Gastrocnemius medialis (tissue), 4 donors: ENCODE results near the gene PPARA. TPM values are rescaled to one million over a fixed set of nuclear protein-coding genes. Genes with fewer than 3 reads are reported as not detected.

Experiments
- ATAC-seq, 2 donors: fragments of 150-250 bp; one replicate each; pipeline ENCODE4 v1.9.1; 2016
- DNase-seq, 2 donors: peaks; one replicate each; pipeline ENCODE4 v3.0.0-alpha.2; 2019
- H3K27ac ChIP-seq, 4 donors: fragments of 200-600 bp; sonication (generic); 1 replicate in 1 of 4; 2 replicates in 3 of 4; pipeline ENCODE4 v1.5.1; 2016 to 2018; ENCODE audit warnings: mild to moderate bottlenecking in 2 of 4, moderate library complexity in 1 of 4
- H3K27me3 ChIP-seq, 3 donors: fragments of 200-600 bp; sonication (generic) in 2 of 3; 1 replicate in 1 of 3; 2 replicates in 2 of 3; pipeline versions ENCODE4 v1.5.1 to v1.6.0; 2016 to 2019; ENCODE audit warnings: mild to moderate bottlenecking in 1 of 3, moderate library complexity in 1 of 3
- H3K36me3 ChIP-seq, 2 donors: fragments of 200-600 bp; sonication (generic) in 1 of 2; one replicate each; pipeline ENCODE4 v1.5.1; 2017 to 2018
- H3K4me1 ChIP-seq, 2 donors: fragments of 200-600 bp; sonication (generic) in 1 of 2; one replicate each; pipeline ENCODE4 v1.5.1; 2016 to 2017; ENCODE audit warnings: mild to moderate bottlenecking in 2 of 2
- H3K4me3 ChIP-seq, 4 donors: fragments of 200-600 bp; sonication (generic) in 3 of 4; 1 replicate in 1 of 4; 2 replicates in 3 of 4; pipeline ENCODE4 v1.5.1; 2016 to 2019; ENCODE audit warnings: mild to moderate bottlenecking in 2 of 4
- H3K9me3 ChIP-seq, 3 donors: fragments of 200-600 bp; sonication (generic) in 2 of 3; 1 replicate in 1 of 3; 2 replicates in 2 of 3; pipeline ENCODE4 v1.5.1; 2016 to 2019
- CTCF ChIP-seq, 5 experiments: fragments of 450-650 bp in 3 of 5; fragments of 200-600 bp in 2 of 5; sonication (generic) in 2 of 5; IDR thresholded peaks in 4 of 5; conservative IDR thresholded peaks in 1 of 5; 1 replicate in 4 of 5; 2 replicates in 1 of 5; pipeline ENCODE4 v1.5.1; 2016 to 2019; ENCODE audit warnings: antibody characterized with exemption in 5 of 5, mild to moderate bottlenecking in 3 of 5, moderate library complexity in 3 of 5
- POLR2A ChIP-seq, 2 donors: fragments of 450-650 bp; IDR thresholded peaks; one replicate each; pipeline ENCODE4 v1.6.1; 2017; ENCODE audit warnings: antibody characterized with exemption in 2 of 2, mild to moderate bottlenecking in 2 of 2, moderate library complexity in 2 of 2
- in situ Hi-C, 4 donors: fragments of 200-750 bp; cut with MboI; loops; one replicate each; pipeline versions ENCODE4 v1.15.0 to v1.8.0; 2017; ENCODE audit warnings: low sequenced_read_pairs in 4 of 4
- intact Hi-C: fragments of 100-400 bp; cut with DNase I; formaldehyde crosslinking; loops from one replicate; pipeline ENCODE4 v1.15.1; 2023; ENCODE audit warnings: low total_unique reads
- total RNA-seq, 4 donors: library from RNA; depleted of rRNA; stranded (reverse); fragments of >200 nt; gene quantifications; one replicate each; pipeline versions ENCODE4 v1.1.0 to v1.2.3, GENCODE V29; 2016

Gene PPARA
- total RNA-seq, 4 donors from 2014 or later = 29.6 to 74.8 (median 57.9) TPM

DNA sequence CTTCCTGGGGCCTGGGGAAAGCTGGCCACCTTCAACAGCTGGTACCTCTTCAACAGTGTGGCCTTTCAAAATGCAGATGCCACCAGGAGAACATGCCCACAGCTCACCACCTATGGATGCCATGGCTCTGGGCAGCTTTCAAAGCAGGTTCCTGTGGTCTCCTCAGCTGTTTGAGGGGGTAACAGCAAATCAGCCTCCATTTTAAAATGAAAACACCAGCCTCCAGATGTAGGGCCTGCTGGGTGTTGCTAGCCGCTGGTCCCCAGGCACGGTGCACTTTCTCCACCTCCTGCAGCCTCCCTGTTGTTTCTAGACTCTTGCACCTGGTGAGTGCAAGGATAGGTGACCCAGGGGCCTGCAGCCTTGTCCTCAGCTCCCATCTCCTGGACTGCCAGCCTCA lies 89.7 kb downstream of the PPARA start:
- Histone ChIP-seq H3K27me3 (no peaks in the 10 kb centered on the region), H3K36me3 (peaks cover 0 to 16% of the 10 kb centered on the region in 2 donors), H3K9me3 (no peaks in the 10 kb centered on the region), H3K27ac (no peak overlapping the region), H3K4me1 (peaks cover 33 to 38% of the 10 kb centered on the region in 2 donors), H3K4me3 (no peak overlapping the region)
- in situ Hi-C loops = no loop called here
- intact Hi-C loops = no loop called here
- DNase-seq = no peak
- TF ChIP-seq CTCF (IDR thresholded peaks at IDR 0.05 in 4 of 5, conservative IDR thresholded peaks at IDR 0.05 in 1 of 5) = no peak
- no peak for TF ChIP-seq POLR2A (IDR thresholded peaks at IDR 0.05)
- no peak for ATAC-seq

- intact Hi-C loops (no loop called here), in situ Hi-C loops (no loop called here)
- ATAC-seq = no peak
- H3K27me3 ChIP-seq = no peaks in the 10 kb centered on the region
- H3K9me3 ChIP-seq = no peaks in the 10 kb centered on the region
- H3K27ac ChIP-seq = no peak overlapping the region
- H3K4me1 ChIP-seq = peaks cover 36 to 43% of the 10 kb centered on the region in 2 donors
- TF ChIP-seq POLR2A (IDR thresholded peaks at IDR 0.05) (no peak), CTCF (IDR thresholded peaks at IDR 0.05 in 4 of 5, conservative IDR thresholded peaks at IDR 0.05 in 1 of 5) (no peak)
- H3K36me3 ChIP-seq = peaks cover 0 to 12% of the 10 kb centered on the region in 2 donors
- no peak for DNase-seq
- no peak overlapping the region for H3K4me3 ChIP-seq
These were observed 90.2 kb downstream of the PPARA start for GRCh38 chr22:46240506-46240905.

DNA sequence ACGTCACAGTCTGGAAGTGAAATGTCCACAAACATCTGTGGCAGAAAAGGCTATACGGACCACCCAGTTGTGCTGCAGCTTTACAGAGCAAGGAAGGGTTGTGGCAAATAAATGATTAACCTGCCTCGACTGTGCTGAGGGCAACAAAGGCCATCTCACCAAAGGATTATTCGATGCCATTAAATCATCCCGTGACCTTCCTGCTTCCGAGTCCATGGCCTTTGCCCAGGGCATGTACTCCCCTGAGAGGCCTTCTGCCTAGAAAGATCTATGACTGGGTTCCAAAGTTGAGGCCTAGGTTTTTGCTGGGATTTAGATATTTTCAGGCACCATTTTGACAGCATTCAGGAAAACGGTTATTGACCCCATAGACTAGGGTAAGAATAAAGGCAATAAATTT lies 90.6 kb downstream of the PPARA start:
- no peak for DNase-seq
- ATAC-seq = no peak
- no peak for TF ChIP-seq CTCF (IDR thresholded peaks at IDR 0.05 in 4 of 5, conservative IDR thresholded peaks at IDR 0.05 in 1 of 5)
- TF ChIP-seq POLR2A (IDR thresholded peaks at IDR 0.05) = no peak
- in situ Hi-C loops = no loop called here
- Histone ChIP-seq H3K4me1 (peaks cover 36 to 46% of the 10 kb centered on the region in 2 donors), H3K9me3 (no peaks in the 10 kb centered on the region), H3K27me3 (no peaks in the 10 kb centered on the region), H3K4me3 (no peak overlapping the region), H3K36me3 (peaks cover 0 to 9% of the 10 kb centered on the region in 2 donors), H3K27ac (peak overlapping the region in 1 of 4 donors; percentile 0)
- intact Hi-C loops = no loop called here

- no peaks in the 10 kb centered on the region for H3K27me3 ChIP-seq
- H3K4me3 ChIP-seq = no peak overlapping the region
- TF ChIP-seq POLR2A (IDR thresholded peaks at IDR 0.05) (no peak), CTCF (IDR thresholded peaks at IDR 0.05 in 4 of 5, conservative IDR thresholded peaks at IDR 0.05 in 1 of 5) (no peak)
- peak overlapping the region in 1 of 4 donors; percentile 0 for H3K27ac ChIP-seq
- ATAC-seq (no peak), DNase-seq (no peak)
- peaks cover 36 to 46% of the 10 kb centered on the region in 2 donors for H3K4me1 ChIP-seq
- H3K9me3 ChIP-seq = no peaks in the 10 kb centered on the region
- intact Hi-C loops = no loop called here
- peaks cover 0 to 9% of the 10 kb centered on the region in 2 donors for H3K36me3 ChIP-seq
- in situ Hi-C loops = no loop called here
These were observed 91.2 kb downstream of the PPARA start for GRCh38 chr22:46241396-46242007.

- TF ChIP-seq CTCF (IDR thresholded peaks at IDR 0.05 in 4 of 5, conservative IDR thresholded peaks at IDR 0.05 in 1 of 5) = no peak
- TF ChIP-seq POLR2A (IDR thresholded peaks at IDR 0.05) = no peak
- Histone ChIP-seq H3K4me1 (peaks cover 36 to 46% of the 10 kb centered on the region in 2 donors), H3K9me3 (no peaks in the 10 kb centered on the region), H3K4me3 (no peak overlapping the region), H3K27ac (no peak overlapping the region), H3K27me3 (no peaks in the 10 kb centered on the region), H3K36me3 (peaks cover 0 to 9% of the 10 kb centered on the region in 2 donors)
- no peak for ATAC-seq
- no peak for DNase-seq
- in situ Hi-C loops (no loop called here), intact Hi-C loops (no loop called here)
These were observed 91.8 kb downstream of the PPARA start for GRCh38 chr22:46242076-46242475.
